Small intestine (tissue), 7 donors: ENCODE results near the gene REV1. TPM values are rescaled to one million over a fixed set of nuclear protein-coding genes. Genes with fewer than 3 reads are reported as not detected.

Experiments
- DNase-seq, 2 donors: peaks; one replicate each; pipeline versions ENCODE4 v3.0.0 to v3.0.0-alpha.2; 2013
- FAIRE-seq: peaks from 2 replicates; lab custom pipeline; 2012; peaks lifted over from hg19 to GRCh38; lab: Jason Lieb, UNC
- H3K27ac ChIP-seq, 3 donors: one replicate each; pipeline ENCODE4 v1.5.1; 2013; ENCODE audit warnings: low read length in 2 of 3, mild to moderate bottlenecking in 2 of 3, control low read depth in 1 of 3, inconsistent platforms in 1 of 3, low read depth in 1 of 3, moderate library complexity in 1 of 3
- H3K27me3 ChIP-seq, 3 donors: one replicate each; pipeline ENCODE4 v1.6.1; 2013; ENCODE audit warnings: low read length in 3 of 3, inconsistent platforms in 1 of 3; ENCODE audit not compliant: control insufficient read depth in 3 of 3, insufficient read depth in 3 of 3
- H3K36me3 ChIP-seq, 3 donors: one replicate each; pipeline ENCODE4 v1.6.1; 2013; ENCODE audit warnings: low read length in 3 of 3, inconsistent platforms in 1 of 3, low read depth in 1 of 3, mild to moderate bottlenecking in 1 of 3, moderate library complexity in 1 of 3; ENCODE audit not compliant: control insufficient read depth in 3 of 3, insufficient read depth in 2 of 3
- H3K4me1 ChIP-seq, 3 donors: one replicate each; pipeline ENCODE4 v1.6.1; 2013; ENCODE audit warnings: low read length in 2 of 3, inconsistent platforms in 1 of 3, low read depth in 1 of 3, mild to moderate bottlenecking in 1 of 3, moderate library complexity in 1 of 3; ENCODE audit not compliant: control insufficient read depth in 3 of 3, insufficient read depth in 2 of 3
- H3K4me3 ChIP-seq, 3 donors: one replicate each; pipeline ENCODE4 v1.5.1; 2013; ENCODE audit warnings: low read length in 3 of 3, control low read depth in 1 of 3, inconsistent platforms in 1 of 3, low read depth in 1 of 3, mild to moderate bottlenecking in 1 of 3, moderate library complexity in 1 of 3
- H3K9me3 ChIP-seq, 2 donors: one replicate each; pipeline ENCODE4 v1.6.1; 2013; ENCODE audit warnings: low read depth in 1 of 2, low read length in 1 of 2; ENCODE audit not compliant: control insufficient read depth in 2 of 2, insufficient read depth in 1 of 2
- WGBS, 3 donors: extraction: QIAGEN DNeasy Blood & Tissue Kit; methylation state at CpG; one replicate each; pipeline ENCODE4 v1.1.7; 2013; 5-methylcytosine and 5-hydroxymethylcytosine counted together
- polyA plus RNA-seq, 4 donors: library from polyadenylated mRNA; stranded (reverse) in 3 of 4; unstranded in 1 of 4; fragments of 200-250 nt in 3 of 4; fragments of 120-200 nt in 1 of 4; gene quantifications; one replicate each; pipeline versions ENCODE4 v1.2.1 to v1.2.3, GENCODE V29; 2013
- donor health status: healthy with polysubstance abuse.
- donor health status: control.
- donor health status: control.
- donor health status: Bipolar disorder and iron deficiency.
- donor health status: healthy.

Gene REV1
- polyA plus RNA-seq, 4 donors = 9.7 to 40.1 (median 17.8) TPM

DNA sequence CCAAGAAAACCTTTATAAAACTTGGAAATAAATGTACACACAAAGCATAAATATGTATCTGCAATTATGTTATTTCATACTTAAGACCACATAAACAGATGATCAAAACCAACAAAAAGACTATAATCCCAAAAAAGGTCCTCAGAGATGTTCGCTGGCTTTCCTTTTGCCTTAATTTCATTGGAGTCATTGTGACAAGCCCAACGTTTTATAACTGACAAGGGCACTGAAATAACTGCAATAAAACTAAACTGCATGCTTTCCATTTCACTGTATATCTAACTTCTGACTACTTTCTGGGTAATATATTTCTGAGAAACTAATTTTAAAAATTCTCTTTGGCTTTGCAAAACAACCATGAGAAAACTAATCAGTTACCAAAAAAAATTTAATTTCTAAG is 56.5 kb downstream of the REV1 start:
- Histone ChIP-seq H3K4me3 (no peak overlapping the region), H3K9me3 (no peaks in the 10 kb centered on the region), H3K36me3 (peaks cover 0 to 7% (median 6%) of the 10 kb centered on the region in 3 donors), H3K4me1 (no peaks in the 10 kb centered on the region), H3K27me3 (no peaks in the 10 kb centered on the region), H3K27ac (no peak overlapping the region)
- FAIRE-seq (no peak), DNase-seq (no peak)
- WGBS, 3 donors = 48 to 64% (median 63%) methylated on average over 2 of the region's 2 CpGs

GRCh38 chr2:99431587-99432275 is 58.1 kb downstream of the REV1 start:
- Histone ChIP-seq H3K9me3 (no peaks in the 10 kb centered on the region), H3K36me3 (peaks cover 4 to 9% (median 7%) of the 10 kb centered on the region in 3 donors), H3K27me3 (no peaks in the 10 kb centered on the region), H3K4me3 (no peak overlapping the region), H3K4me1 (no peaks in the 10 kb centered on the region), H3K27ac (peak overlapping the region in 1 of 3 donors; percentile 22)
- WGBS, 3 donors = 85 to 95% (median 94%) methylated on average over 12 of the region's 12 CpGs
- no peak for FAIRE-seq
- no peak for DNase-seq

GRCh38 chr2:99430614-99431291 is 59.1 kb downstream of the REV1 start:
- WGBS, 3 donors = 61 to 82% (median 74%) methylated on average over 4 of the region's 4 CpGs
- Histone ChIP-seq H3K4me1 (no peaks in the 10 kb centered on the region), H3K9me3 (no peaks in the 10 kb centered on the region), H3K4me3 (no peak overlapping the region), H3K27me3 (no peaks in the 10 kb centered on the region), H3K27ac (peak overlapping the region in 1 of 3 donors; percentile 11), H3K36me3 (peaks cover 4 to 13% (median 7%) of the 10 kb centered on the region in 3 donors)
- FAIRE-seq = no peak
- no peak for DNase-seq

DNA sequence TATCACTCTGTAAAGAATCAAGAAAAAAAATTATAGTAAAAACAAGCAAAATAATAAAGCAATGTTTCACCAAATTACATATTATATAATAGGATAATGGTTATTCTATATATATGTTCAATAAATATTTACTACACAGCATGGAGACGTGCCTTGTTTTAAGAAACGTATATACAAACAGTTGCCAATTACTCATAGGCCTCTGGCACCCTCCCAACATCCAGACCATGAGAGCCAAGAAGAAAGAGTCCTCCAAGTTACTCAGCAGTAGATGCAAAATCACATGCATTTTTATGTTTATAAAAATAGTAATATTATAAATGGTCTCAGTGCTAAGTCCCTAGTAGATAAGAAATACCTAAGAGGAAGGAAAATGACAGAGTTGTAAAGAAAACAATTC is 64.8 kb downstream of the REV1 start:
- DNase-seq = no peak
- H3K27ac ChIP-seq = no peak overlapping the region
- no peaks in the 10 kb centered on the region for H3K9me3 ChIP-seq
- no peaks in the 10 kb centered on the region for H3K27me3 ChIP-seq
- FAIRE-seq = no peak
- WGBS, 3 donors = 50 to 80% (median 78%) methylated on average over 2 of the region's 2 CpGs
- H3K4me1 ChIP-seq = no peaks in the 10 kb centered on the region
- no peak overlapping the region for H3K4me3 ChIP-seq
- H3K36me3 ChIP-seq = peaks cover 16% of the 10 kb centered on the region in 3 donors

DNA sequence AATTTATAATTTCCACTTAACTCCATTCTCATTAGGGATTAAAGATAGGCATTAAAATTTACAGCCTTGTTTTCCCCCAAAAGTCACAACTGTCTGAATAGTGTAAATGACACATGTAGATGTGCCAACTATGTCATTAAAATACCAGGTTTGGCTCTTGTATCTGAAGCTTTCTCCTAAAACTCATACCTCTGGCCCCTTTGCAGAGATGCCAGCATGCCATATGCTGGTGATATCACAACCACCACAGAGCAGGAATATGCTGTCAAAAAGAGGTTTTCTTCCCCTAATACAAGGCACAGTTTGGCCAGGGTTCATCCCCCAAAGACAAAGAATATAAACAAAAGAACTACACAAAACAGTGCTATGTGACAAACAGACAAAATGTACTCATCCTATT is 65.4 kb downstream of the REV1 start:
- Histone ChIP-seq H3K27me3 (no peaks in the 10 kb centered on the region), H3K9me3 (no peaks in the 10 kb centered on the region), H3K4me3 (no peak overlapping the region), H3K4me1 (no peaks in the 10 kb centered on the region), H3K36me3 (peaks cover 18 to 20% (median 19%) of the 10 kb centered on the region in 3 donors), H3K27ac (no peak overlapping the region)
- FAIRE-seq = no peak
- DNase-seq = no peak

GRCh38 chr2:99422599-99422998 is 67.2 kb downstream of the REV1 start:
- no peak for DNase-seq
- Histone ChIP-seq H3K4me1 (no peaks in the 10 kb centered on the region), H3K9me3 (no peaks in the 10 kb centered on the region), H3K27me3 (no peaks in the 10 kb centered on the region), H3K4me3 (no peak overlapping the region), H3K36me3 (peaks cover 14 to 21% (median 20%) of the 10 kb centered on the region in 3 donors), H3K27ac (no peak overlapping the region)
- WGBS, 3 donors = 61 to 69% (median 62%) methylated on average over 3 of the region's 3 CpGs
- no peak for FAIRE-seq

- Histone ChIP-seq H3K9me3 (no peaks in the 10 kb centered on the region), H3K27me3 (no peaks in the 10 kb centered on the region), H3K27ac (no peak overlapping the region), H3K4me1 (no peaks in the 10 kb centered on the region), H3K36me3 (peaks cover 20 to 26% (median 23%) of the 10 kb centered on the region in 3 donors), H3K4me3 (no peak overlapping the region)
- FAIRE-seq = no peak
- DNase-seq = no peak
- 93 to 96% (median 95%) methylated on average over 5 of the region's 5 CpGs for WGBS, 3 donors
These were observed 68.3 kb downstream of the REV1 start for GRCh38 chr2:99421469-99421868.

- no peak for FAIRE-seq
- Histone ChIP-seq H3K4me1 (no peaks in the 10 kb centered on the region), H3K27ac (no peak overlapping the region), H3K4me3 (no peak overlapping the region), H3K9me3 (no peaks in the 10 kb centered on the region), H3K27me3 (no peaks in the 10 kb centered on the region), H3K36me3 (peaks cover 20 to 23% (median 23%) of the 10 kb centered on the region in 3 donors)
- DNase-seq = no peak
- WGBS, 3 donors = 83 to 87% (median 84%) methylated on average over 5 of the region's 5 CpGs
These were observed 69.0 kb downstream of the REV1 start for GRCh38 chr2:99420751-99421299.
